AG09319 (cell line): Measurements from ENCODE around the gene ANK2.

Experiments
- DNase-seq: peaks from one replicate; pipeline ENCODE4 v3.0.0-alpha.2; 2010; ENCODE audit warnings: low read depth; ENCODE audit errors: extremely low read depth
- CTCF ChIP-seq: IDR thresholded peaks from 2 replicates; pipeline ENCODE4 v1.5.1; 2011; ENCODE audit warnings: low read depth, mild to moderate bottlenecking, inconsistent platforms, low read length, moderate library complexity

The ANK2 gene

GRCh38 chr4:113170805-113171468 is 121.5 kb downstream of the ANK2 start:
- TF ChIP-seq CTCF = no peak
- DNase-seq = no peak

DNA sequence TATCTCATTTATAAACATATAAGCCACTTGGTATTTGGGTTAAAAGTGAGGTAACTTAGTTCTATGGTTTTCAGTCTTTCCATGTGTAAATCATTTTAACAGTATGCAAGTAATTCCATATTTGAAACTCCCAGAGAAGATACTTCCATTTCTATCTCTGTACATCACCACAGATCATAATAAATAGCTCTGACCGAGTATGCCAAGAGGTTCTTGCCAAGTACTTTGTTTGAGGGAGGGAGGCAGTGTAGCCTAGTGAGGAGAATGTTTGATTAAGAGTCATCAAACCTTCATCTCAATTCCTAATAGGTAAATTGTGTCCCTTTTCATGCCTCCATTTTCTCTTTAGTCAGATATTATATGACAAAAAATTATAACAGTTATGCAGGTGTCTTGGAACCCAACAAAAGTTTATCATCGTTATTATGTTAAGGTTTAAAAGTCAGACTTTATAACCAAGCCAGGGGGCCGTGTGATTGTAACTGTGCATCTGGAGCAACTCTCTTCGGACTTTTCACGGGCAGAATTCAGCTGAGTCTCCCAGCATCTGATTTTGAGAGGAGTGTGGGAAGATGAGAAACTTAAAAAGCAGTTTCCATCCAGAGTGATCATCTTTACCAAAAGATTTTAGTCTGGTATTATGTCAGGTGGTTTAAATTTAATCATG is 123.8 kb downstream of the ANK2 start:
- DNase-seq = no peak

GRCh38 chr4:113173793-113174264 is 124.4 kb downstream of the ANK2 start:
- DNase-seq = no peak
- no peak for TF ChIP-seq CTCF

More for the DNA sequence above, 123.8 kb downstream of the ANK2 start:
- TF ChIP-seq CTCF = no peak

DNA sequence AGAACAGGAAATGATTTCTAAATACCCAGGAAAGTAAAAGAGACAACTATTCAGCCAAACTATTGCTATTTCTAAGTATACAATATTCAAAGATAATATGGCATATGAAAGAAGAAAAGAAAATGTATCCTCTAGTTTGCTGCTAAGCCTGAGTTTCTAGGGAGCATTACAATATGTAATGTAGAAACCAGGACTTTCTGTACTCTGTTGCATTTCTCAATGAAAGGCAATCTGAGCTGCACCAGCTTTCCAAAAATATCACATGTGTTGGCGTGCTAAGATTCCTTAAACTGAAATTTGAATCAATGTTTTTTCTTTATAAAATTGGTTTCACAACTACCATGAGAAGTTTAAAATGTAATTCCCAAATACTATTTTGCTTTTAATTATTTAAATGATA is 129.6 kb downstream of the ANK2 start:
- DNase-seq = no peak
- no peak for TF ChIP-seq CTCF

DNA sequence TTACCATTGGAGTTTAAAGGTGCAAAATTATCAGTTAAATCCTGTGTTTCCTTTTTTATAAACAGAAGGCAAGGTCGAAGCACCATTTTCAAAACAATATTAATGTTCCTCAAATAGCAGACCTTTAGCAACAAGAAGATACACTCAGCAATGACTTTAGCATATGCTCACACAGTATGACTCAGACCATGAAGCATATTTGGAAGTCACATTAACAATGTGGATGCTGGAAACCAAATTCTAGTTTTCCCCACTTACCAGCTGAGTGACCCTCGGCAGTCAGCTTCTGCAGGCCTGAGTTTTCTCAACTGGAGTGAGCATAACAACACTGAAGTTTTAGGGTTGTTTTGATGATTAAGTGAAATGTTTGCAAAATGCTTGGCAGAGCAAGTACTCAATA is 130.5 kb downstream of the ANK2 start:
- DNase-seq = no peak
- no peak for TF ChIP-seq CTCF

GRCh38 chr4:113181289-113182007 is 132.0 kb downstream of the ANK2 start:
- TF ChIP-seq CTCF = no peak
- no peak for DNase-seq
